ENCODE measurements around the gene TMEFF2. TPM values are rescaled to one million over a fixed set of nuclear protein-coding genes. Genes with fewer than 3 reads are reported as not detected.

Gene TMEFF2
- total RNA-seq, 8 experiments from 2014 or later = 0.35 to 15.8 (median 11.9) TPM

- Histone ChIP-seq H3K27ac (no peak overlapping the region), H3K4me3 (no peak overlapping the region), H3K4me1 (replicated peaks in 1 of 2) (no peaks in the 10 kb centered on the region)
- ATAC-seq (replicated peaks in 6 of 8) = no peak
- in situ Hi-C loops (cut with MboI; ENCODE audit: low pct_unique_long_range_greater_than_20kb in 2 of 9, low sequenced_read_pairs in 9 of 9, unreplicated experiment in 9 of 9) = loop anchor here in 1 of 9 experiments (25.0 kb wide), 1 partner anchor 94 kb away; no protein-coding TSS in a partner anchor
Observed at GRCh38 chr2:192017844-192018243, 176.9 kb downstream of the TMEFF2 start.

- H3K4me3 ChIP-seq = no peak overlapping the region
- no peak for ATAC-seq (replicated peaks in 6 of 8)
- no peak overlapping the region for H3K27ac ChIP-seq
- in situ Hi-C loops (cut with MboI; ENCODE audit: low pct_unique_long_range_greater_than_20kb in 2 of 9, low sequenced_read_pairs in 9 of 9, unreplicated experiment in 9 of 9) = loop anchor here in 1 of 9 experiments (25.0 kb wide), 1 partner anchor 96 kb away; no protein-coding TSS in a partner anchor
- no peaks in the 10 kb centered on the region for H3K4me1 ChIP-seq (replicated peaks in 1 of 2)
- 71 to 100% (median 100%) methylated on average over 1 of the region's 1 CpG; no CpG with 5 or more reads in 3 of the 10 experiments for WGBS, 10 experiments
Observed at GRCh38 chr2:192016265-192016664, 178.5 kb downstream of the TMEFF2 start.

- H3K27ac ChIP-seq = no peak overlapping the region
- in situ Hi-C loops (cut with MboI; ENCODE audit: low pct_unique_long_range_greater_than_20kb in 2 of 9, low sequenced_read_pairs in 9 of 9, unreplicated experiment in 9 of 9) = loop anchor here in 1 of 9 experiments (25.0 kb wide), 1 partner anchor 99 kb away; no protein-coding TSS in a partner anchor
- no peaks in the 10 kb centered on the region for H3K4me1 ChIP-seq (replicated peaks in 1 of 2)
- H3K4me3 ChIP-seq = no peak overlapping the region
- WGBS, 10 experiments = 80 to 100% (median 100%) methylated on average over 1 to 6 of the region's 6 CpGs; no CpG with 5 or more reads in 2 of the 10 experiments
- no peak for ATAC-seq (replicated peaks in 6 of 8)
Observed at GRCh38 chr2:192013211-192013610, 181.5 kb downstream of the TMEFF2 start.

GRCh38 chr2:192011196-192011595 lies 183.5 kb downstream of the TMEFF2 start:
- no peak overlapping the region for H3K4me3 ChIP-seq
- no peak for ATAC-seq (replicated peaks in 6 of 8)
- no peak overlapping the region for H3K27ac ChIP-seq
- in situ Hi-C loops (cut with MboI; ENCODE audit: low pct_unique_long_range_greater_than_20kb in 2 of 9, low sequenced_read_pairs in 9 of 9, unreplicated experiment in 9 of 9) = loop anchor here in 1 of 9 experiments (25.0 kb wide), 1 partner anchor 101 kb away; no protein-coding TSS in a partner anchor
- peaks cover 0 to 4% of the 10 kb centered on the region in 2 donors for H3K4me1 ChIP-seq (replicated peaks in 1 of 2)
- 40 to 100% (median 89%) methylated on average over 1 of the region's 1 CpG; no CpG with 5 or more reads in 2 of the 10 experiments for WGBS, 10 experiments

- H3K4me3 ChIP-seq = no peak overlapping the region
- no peak overlapping the region for H3K27ac ChIP-seq
- in situ Hi-C loops (cut with MboI; ENCODE audit: low pct_unique_long_range_greater_than_20kb in 2 of 9, low sequenced_read_pairs in 9 of 9, unreplicated experiment in 9 of 9) = loop anchor here in 1 of 9 experiments (25.0 kb wide), 1 partner anchor 102 kb away; no protein-coding TSS in a partner anchor
- peaks cover 0 to 4% of the 10 kb centered on the region in 2 donors for H3K4me1 ChIP-seq (replicated peaks in 1 of 2)
- 60 to 93% (median 84%) methylated on average over 3 to 5 of the region's 5 CpGs; no CpG with 5 or more reads in 1 of the 10 experiments for WGBS, 10 experiments
- ATAC-seq (replicated peaks in 6 of 8) = no peak
Observed at GRCh38 chr2:192010073-192010472, 184.7 kb downstream of the TMEFF2 start.

GRCh38 chr2:192007581-192008228 lies 187.0 kb downstream of the TMEFF2 start:
- in situ Hi-C loops (cut with MboI; ENCODE audit: low pct_unique_long_range_greater_than_20kb in 2 of 9, low sequenced_read_pairs in 9 of 9, unreplicated experiment in 9 of 9) = loop anchor here in 1 of 9 experiments (25.0 kb wide), 1 partner anchor 105 kb away; no protein-coding TSS in a partner anchor
- Histone ChIP-seq H3K27ac (no peak overlapping the region), H3K4me1 (replicated peaks in 1 of 2) (peaks cover 0 to 8% of the 10 kb centered on the region in 2 donors), H3K4me3 (no peak overlapping the region)
- peak in 6 of 8 experiments; percentile 20 to 78 (median 37) for ATAC-seq (replicated peaks in 6 of 8)
- 40 to 90% (median 81%) methylated on average over 1 to 5 of the region's 5 CpGs; no CpG with 5 or more reads in 1 of the 10 experiments for WGBS, 10 experiments

GRCh38 chr2:192005211-192005610 lies 189.5 kb downstream of the TMEFF2 start:
- peak in 3 of 8 experiments; percentile 29 to 81 (median 67) for ATAC-seq (replicated peaks in 6 of 8)
- Histone ChIP-seq H3K4me3 (no peak overlapping the region), H3K27ac (no peak overlapping the region), H3K4me1 (replicated peaks in 1 of 2) (peaks cover 0 to 8% of the 10 kb centered on the region in 2 donors)
- in situ Hi-C loops (cut with MboI; ENCODE audit: low pct_unique_long_range_greater_than_20kb in 2 of 9, low sequenced_read_pairs in 9 of 9, unreplicated experiment in 9 of 9) = loop anchor here in 1 of 9 experiments (25.0 kb wide), 1 partner anchor 107 kb away; no protein-coding TSS in a partner anchor
- WGBS, 10 experiments = 43 to 100% (median 86%) methylated on average over 1 to 3 of the region's 3 CpGs; no CpG with 5 or more reads in 2 of the 10 experiments

GRCh38 chr2:192004188-192004963 lies 190.4 kb downstream of the TMEFF2 start:
- in situ Hi-C loops (cut with MboI; ENCODE audit: low pct_unique_long_range_greater_than_20kb in 2 of 9, low sequenced_read_pairs in 9 of 9, unreplicated experiment in 9 of 9) = loop anchor here in 1 of 9 experiments (25.0 kb wide), 1 partner anchor 108 kb away; no protein-coding TSS in a partner anchor
- WGBS, 10 experiments = 20 to 83% (median 41%) methylated on average over 2 to 5 of the region's 5 CpGs

GRCh38 chr2:192002418-192002817 lies 192.3 kb downstream of the TMEFF2 start:
- in situ Hi-C loops (cut with MboI; ENCODE audit: low pct_unique_long_range_greater_than_20kb in 2 of 9, low sequenced_read_pairs in 9 of 9, unreplicated experiment in 9 of 9) = loop anchor here in 1 of 9 experiments (25.0 kb wide), 1 partner anchor 110 kb away; no protein-coding TSS in a partner anchor
- 69 to 100% (median 92%) methylated on average over 2 to 8 of the region's 8 CpGs; no CpG with 5 or more reads in 2 of the 10 experiments for WGBS, 10 experiments
- no peak overlapping the region for H3K4me3 ChIP-seq
- ATAC-seq (replicated peaks in 6 of 8) = no peak
- no peak overlapping the region for H3K27ac ChIP-seq
- H3K4me1 ChIP-seq (replicated peaks in 1 of 2) = peaks cover 0 to 4% of the 10 kb centered on the region in 2 donors

More at GRCh38 chr2:192004188-192004963, 190.4 kb downstream of the TMEFF2 start:
- Histone ChIP-seq H3K27ac (no peak overlapping the region), H3K4me3 (no peak overlapping the region), H3K4me1 (replicated peaks in 1 of 2) (peaks cover 0 to 8% of the 10 kb centered on the region in 2 donors)
- ATAC-seq (replicated peaks in 6 of 8) = no peak

GRCh38 chr2:192000196-192000980 lies 194.3 kb downstream of the TMEFF2 start:
- in situ Hi-C loops (cut with MboI; ENCODE audit: low pct_unique_long_range_greater_than_20kb in 2 of 9, low sequenced_read_pairs in 9 of 9, unreplicated experiment in 9 of 9) = loop anchor here in 1 of 9 experiments (25.0 kb wide), 1 partner anchor 112 kb away; no protein-coding TSS in a partner anchor
- H3K4me3 ChIP-seq = no peak overlapping the region
- ATAC-seq (replicated peaks in 6 of 8) = no peak
- 100% methylated on average over 1 of the region's 1 CpG; no CpG with 5 or more reads in 6 of the 10 experiments for WGBS, 10 experiments
- H3K27ac ChIP-seq = no peak overlapping the region
- peaks cover 0 to 4% of the 10 kb centered on the region in 2 donors for H3K4me1 ChIP-seq (replicated peaks in 1 of 2)

GRCh38 chr2:191999101-191999841 lies 195.5 kb downstream of the TMEFF2 start:
- in situ Hi-C loops (cut with MboI; ENCODE audit: low pct_unique_long_range_greater_than_20kb in 2 of 9, low sequenced_read_pairs in 9 of 9, unreplicated experiment in 9 of 9) = no loop called here
- WGBS, 10 experiments = 0 to 100% (median 89%) methylated on average over 1 to 4 of the region's 4 CpGs
- ATAC-seq (replicated peaks in 6 of 8) = peak in 1 of 8 experiments; percentile 29
- Histone ChIP-seq H3K27ac (no peak overlapping the region), H3K4me1 (replicated peaks in 1 of 2) (peaks cover 5% of the 10 kb centered on the region in 2 donors), H3K4me3 (no peak overlapping the region)

Data from motor neuron (in vitro differentiated cells).